Stimulated activated CD4-positive, alpha-beta T cell treated with anti-CD3 and anti-CD28 coated beads, Interleukin-15, amount 100 ng/mL, for 1 hour (primary cell): ENCODE measurements around the gene ATP6V1E1.

ENCODE experiments used
- DNase-seq, 2 donors: peaks; one replicate each; pipeline ENCODE4 v3.0.0-alpha.2; 2020; ENCODE audit warnings: low read depth in 1 of 2, low spot score in 1 of 2

Gene ATP6V1E1

DNA sequence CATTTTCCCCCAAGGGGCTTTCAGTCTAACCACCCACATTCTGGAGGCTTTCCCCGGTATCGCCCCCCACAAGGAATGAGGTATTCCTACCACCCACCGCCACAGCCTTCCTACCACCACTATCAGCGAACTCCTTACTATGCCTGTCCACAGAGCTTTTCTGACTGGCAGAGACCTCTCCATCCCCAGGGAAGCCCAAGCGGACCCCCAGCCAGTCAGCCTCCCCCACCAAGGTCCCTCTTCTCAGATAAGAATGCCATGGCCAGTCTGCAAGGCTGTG, 79.9 kb downstream of the ATP6V1E1 start:
- DNase-seq, result no peak

DNA sequence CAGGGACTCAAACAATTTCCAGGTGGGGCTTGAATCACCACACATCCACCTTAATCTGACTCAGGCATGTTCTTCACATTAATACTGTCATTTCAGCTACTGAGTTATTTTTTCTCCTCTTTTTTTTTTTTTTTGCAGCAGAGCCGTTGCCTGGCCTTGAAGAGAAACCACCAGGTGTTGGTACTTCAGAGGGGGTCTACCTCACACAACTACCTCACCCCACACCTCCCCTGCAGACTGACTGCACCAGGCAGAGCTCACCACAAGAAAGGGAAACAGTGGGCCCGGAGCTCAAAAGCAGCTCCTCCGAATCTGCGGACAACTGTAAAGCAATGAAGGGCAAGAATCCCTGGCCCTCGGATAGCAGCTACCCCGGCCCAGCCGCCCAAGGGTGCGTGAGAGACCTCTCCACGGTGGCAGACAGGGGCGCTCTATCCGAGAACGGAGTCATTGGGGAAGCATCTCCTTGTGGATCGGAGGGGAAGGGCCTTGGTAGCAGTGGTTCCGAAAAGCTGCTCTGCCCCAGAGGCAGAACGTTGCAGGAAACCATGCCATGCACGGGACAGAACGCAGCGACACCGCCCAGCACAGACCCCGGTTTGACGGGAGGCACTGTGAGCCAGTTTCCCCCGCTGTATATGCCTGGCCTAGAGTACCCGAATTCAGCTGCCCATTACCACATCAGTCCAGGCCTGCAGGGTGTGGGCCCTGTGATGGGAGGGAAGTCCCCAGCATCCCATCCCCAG, 80.4 kb downstream of the ATP6V1E1 start:
- DNase-seq, result no peak

- no peak for DNase-seq
Observed at GRCh38 chr22:17542452-17542851, 86.1 kb downstream of the ATP6V1E1 start.
